Panc1 (cell line): ENCODE data around the gene KHNYN. TPM values are rescaled to one million over a fixed set of nuclear protein-coding genes. Genes with fewer than 3 reads are reported as not detected.

Experiments
- ATAC-seq: fragments of 200-7000 bp; cut with Tn5 transposase; 2 replicates; pipeline ENCODE4 v1.9.1; 2020; ENCODE audit warnings: mild to moderate bottlenecking, moderate library complexity
- BruUV-seq: library from RNA; stranded (reverse); fragments of 400-500 nt; replicated peaks from 2 replicates; lab custom pipeline; 2021; lab: Mats Ljungman, UMichigan
- CTCF ChIA-PET: fragments of 300-600 bp; sonication (Branson Sonifier 250); formaldehyde crosslinking; loops from one replicate; lab custom pipeline; 2022; ENCODE audit warnings: antibody characterized with exemption; lab: Charles Lee
- POLR2A ChIA-PET: fragments of 300-600 bp; sonication (Branson Sonifier 250); formaldehyde crosslinking; loops from one replicate; lab custom pipeline; 2022; ENCODE audit warnings: antibody characterized with exemption; lab: Charles Lee
- DNase-seq: peaks from one replicate; pipeline ENCODE4 v3.0.0-alpha.2; 2010; ENCODE audit warnings: low read depth, low spot score
- H3K27ac ChIP-seq: 2 replicates; pipeline ENCODE4 v1.5.1; 2011; ENCODE audit warnings: mild to moderate bottlenecking, low read length, inconsistent platforms
- H3K27me3 ChIP-seq: fragments of 200-500 bp; sonication (Bioruptor generic); 2 replicates; pipeline ENCODE4 v1.6.0; 2014; ENCODE audit warnings: low read length, inconsistent platforms; ENCODE audit not compliant: control insufficient read depth, insufficient read depth
- H3K36me3 ChIP-seq: fragments of 200-500 bp; sonication (Bioruptor generic); 2 replicates; pipeline ENCODE4 v1.5.1; 2014; ENCODE audit warnings: inconsistent platforms, mild to moderate bottlenecking, low read length, moderate library complexity; ENCODE audit not compliant: control insufficient read depth, insufficient read depth
- H3K4me1 ChIP-seq: 2 replicates; pipeline ENCODE4 v1.5.1; 2011; ENCODE audit warnings: inconsistent platforms, mild to moderate bottlenecking, low read length, moderate library complexity; ENCODE audit not compliant: control insufficient read depth, insufficient read depth
- H3K4me3 ChIP-seq, 2 experiments: 2 replicates each; pipeline ENCODE4 v1.5.1; 2011 to 2012; ENCODE audit warnings: low read depth in 2 of 2, low read length in 2 of 2, mild to moderate bottlenecking in 2 of 2, inconsistent platforms in 1 of 2, moderate library complexity in 1 of 2
- H3K9me3 ChIP-seq: fragments of 200-500 bp; sonication (Bioruptor generic); 2 replicates; pipeline ENCODE4 v1.5.1; 2014; ENCODE audit warnings: low read depth, mild to moderate bottlenecking, inconsistent platforms, low read length, moderate library complexity; ENCODE audit not compliant: control insufficient read depth, insufficient read depth
- POLR2AphosphoS5 ChIP-seq: IDR thresholded peaks from 2 replicates; pipeline ENCODE4 v1.6.1; 2012; ENCODE audit warnings: mild to moderate bottlenecking, low read depth, low read length, moderate library complexity
- SIN3A ChIP-seq: IDR thresholded peaks from 2 replicates; pipeline ENCODE4 v1.6.1; 2012; ENCODE audit warnings: low read depth, mild to moderate bottlenecking, low read length, moderate library complexity, borderline replicate concordance; ENCODE audit not compliant: insufficient read depth
- TCF7L2 ChIP-seq: IDR thresholded peaks from 2 replicates; pipeline ENCODE4 v1.6.1; 2011; ENCODE audit warnings: mild to moderate bottlenecking, low read depth, low read length, inconsistent platforms
- in situ Hi-C: cut with HindIII; loops from 2 replicates; pipeline ENCODE4 v1.10.0; 2016; ENCODE audit warnings: low sequenced_read_pairs, low pct_unique_long_range_greater_than_20kb
- intact Hi-C: fragments of 100-400 bp; cut with micrococcal nuclease; formaldehyde crosslinking; loops from one replicate; pipeline ENCODE4 v1.10.0; 2022; ENCODE audit not compliant: unreplicated experiment
- total RNA-seq: library from RNA; stranded (reverse); gene quantifications from one replicate; pipeline ENCODE4 v1.2.1, GENCODE V29; 2021; ENCODE audit not compliant: unreplicated experiment
- TF ChIP-seq, protein P1 (sequence below), 2 experiments: IDR thresholded peaks; 2 replicates each; pipeline ENCODE4 v1.6.1; 2011 to 2012; ENCODE audit warnings: low read depth in 2 of 2, control low read depth in 1 of 2, low read length in 1 of 2, mild to moderate bottlenecking in 1 of 2, moderate library complexity in 1 of 2; ENCODE audit not compliant: insufficient read depth in 1 of 2
- TF ChIP-seq, protein P2 (sequence below): fragments of 450-650 bp; IDR thresholded peaks from 2 replicates; pipeline ENCODE4 v1.5.1; 2017; ENCODE audit warnings: mild to moderate bottlenecking

KHNYN gene
- total RNA-seq, 1 experiment from 2014 or later, result 37.6 TPM

DNA sequence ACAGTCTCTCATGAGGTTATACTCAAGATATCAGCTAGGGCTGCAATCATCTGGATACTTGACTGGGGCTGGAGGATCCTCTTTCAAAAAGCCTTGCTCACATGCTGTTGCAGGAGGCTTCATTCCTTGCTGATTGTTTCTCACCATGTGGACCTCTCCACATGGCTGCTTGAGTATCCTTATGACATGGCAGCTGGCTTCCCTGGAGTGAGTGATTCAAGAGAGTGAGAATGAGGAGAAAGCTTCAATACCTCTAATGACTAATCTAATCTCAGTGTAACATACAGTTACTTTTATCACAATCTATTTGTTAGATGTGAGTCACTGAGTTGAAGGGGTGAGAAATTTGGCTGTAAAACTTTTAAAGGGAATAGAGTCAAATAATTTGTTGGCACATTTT, 27.2 kb downstream of the KHNYN start:
- H3K4me3 ChIP-seq, result no peak overlapping the region
- no peak overlapping the region for H3K27ac ChIP-seq
- TF ChIP-seq TCF7L2, result no peak
- TF ChIP-seq, protein P1, sequence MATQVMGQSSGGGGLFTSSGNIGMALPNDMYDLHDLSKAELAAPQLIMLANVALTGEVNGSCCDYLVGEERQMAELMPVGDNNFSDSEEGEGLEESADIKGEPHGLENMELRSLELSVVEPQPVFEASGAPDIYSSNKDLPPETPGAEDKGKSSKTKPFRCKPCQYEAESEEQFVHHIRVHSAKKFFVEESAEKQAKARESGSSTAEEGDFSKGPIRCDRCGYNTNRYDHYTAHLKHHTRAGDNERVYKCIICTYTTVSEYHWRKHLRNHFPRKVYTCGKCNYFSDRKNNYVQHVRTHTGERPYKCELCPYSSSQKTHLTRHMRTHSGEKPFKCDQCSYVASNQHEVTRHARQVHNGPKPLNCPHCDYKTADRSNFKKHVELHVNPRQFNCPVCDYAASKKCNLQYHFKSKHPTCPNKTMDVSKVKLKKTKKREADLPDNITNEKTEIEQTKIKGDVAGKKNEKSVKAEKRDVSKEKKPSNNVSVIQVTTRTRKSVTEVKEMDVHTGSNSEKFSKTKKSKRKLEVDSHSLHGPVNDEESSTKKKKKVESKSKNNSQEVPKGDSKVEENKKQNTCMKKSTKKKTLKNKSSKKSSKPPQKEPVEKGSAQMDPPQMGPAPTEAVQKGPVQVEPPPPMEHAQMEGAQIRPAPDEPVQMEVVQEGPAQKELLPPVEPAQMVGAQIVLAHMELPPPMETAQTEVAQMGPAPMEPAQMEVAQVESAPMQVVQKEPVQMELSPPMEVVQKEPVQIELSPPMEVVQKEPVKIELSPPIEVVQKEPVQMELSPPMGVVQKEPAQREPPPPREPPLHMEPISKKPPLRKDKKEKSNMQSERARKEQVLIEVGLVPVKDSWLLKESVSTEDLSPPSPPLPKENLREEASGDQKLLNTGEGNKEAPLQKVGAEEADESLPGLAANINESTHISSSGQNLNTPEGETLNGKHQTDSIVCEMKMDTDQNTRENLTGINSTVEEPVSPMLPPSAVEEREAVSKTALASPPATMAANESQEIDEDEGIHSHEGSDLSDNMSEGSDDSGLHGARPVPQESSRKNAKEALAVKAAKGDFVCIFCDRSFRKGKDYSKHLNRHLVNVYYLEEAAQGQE (IDR thresholded peaks at IDR 0.05; ENCODE audit: insufficient read depth in 1 of 2, low read depth in 2 of 2, low read length in 1 of 2), result no peak
- TF ChIP-seq POLR2AphosphoS5, result no peak
- TF ChIP-seq, protein P2, sequence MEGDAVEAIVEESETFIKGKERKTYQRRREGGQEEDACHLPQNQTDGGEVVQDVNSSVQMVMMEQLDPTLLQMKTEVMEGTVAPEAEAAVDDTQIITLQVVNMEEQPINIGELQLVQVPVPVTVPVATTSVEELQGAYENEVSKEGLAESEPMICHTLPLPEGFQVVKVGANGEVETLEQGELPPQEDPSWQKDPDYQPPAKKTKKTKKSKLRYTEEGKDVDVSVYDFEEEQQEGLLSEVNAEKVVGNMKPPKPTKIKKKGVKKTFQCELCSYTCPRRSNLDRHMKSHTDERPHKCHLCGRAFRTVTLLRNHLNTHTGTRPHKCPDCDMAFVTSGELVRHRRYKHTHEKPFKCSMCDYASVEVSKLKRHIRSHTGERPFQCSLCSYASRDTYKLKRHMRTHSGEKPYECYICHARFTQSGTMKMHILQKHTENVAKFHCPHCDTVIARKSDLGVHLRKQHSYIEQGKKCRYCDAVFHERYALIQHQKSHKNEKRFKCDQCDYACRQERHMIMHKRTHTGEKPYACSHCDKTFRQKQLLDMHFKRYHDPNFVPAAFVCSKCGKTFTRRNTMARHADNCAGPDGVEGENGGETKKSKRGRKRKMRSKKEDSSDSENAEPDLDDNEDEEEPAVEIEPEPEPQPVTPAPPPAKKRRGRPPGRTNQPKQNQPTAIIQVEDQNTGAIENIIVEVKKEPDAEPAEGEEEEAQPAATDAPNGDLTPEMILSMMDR, result no peak
- TF ChIP-seq SIN3A, result no peak
- ATAC-seq (no peak), DNase-seq (no peak)
- H3K4me1 ChIP-seq, result no peaks in the 10 kb centered on the region
- no TSS peak for BruUV-seq
- no peaks in the 10 kb centered on the region for H3K27me3 ChIP-seq
- CTCF ChIA-PET, result no interaction called here
- POLR2A ChIA-PET, result no interaction called here
- no peaks in the 10 kb centered on the region for H3K9me3 ChIP-seq
- in situ Hi-C loops (no loop called here), intact Hi-C loops (no loop called here)
- H3K36me3 ChIP-seq, result no peaks in the 10 kb centered on the region

DNA sequence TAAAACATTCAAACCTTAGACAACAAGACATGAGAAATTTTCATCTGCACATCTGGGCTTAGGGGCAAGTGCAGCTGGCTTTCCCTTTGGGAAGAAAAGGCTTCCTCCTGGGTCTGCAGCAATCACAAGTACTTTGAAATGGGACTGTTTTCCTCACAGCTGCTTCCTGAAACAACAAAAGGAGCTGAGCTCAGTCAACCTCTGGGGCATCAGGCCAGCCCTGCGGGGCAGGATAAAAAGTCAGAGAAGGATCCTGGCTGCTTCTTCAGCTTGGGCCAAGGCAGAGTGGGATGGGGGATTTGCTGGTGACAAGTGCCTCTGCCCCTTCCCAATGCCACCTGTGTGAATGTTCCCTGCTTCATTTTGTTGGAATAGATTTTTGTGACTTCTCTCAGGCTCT, 29.0 kb downstream of the KHNYN start:
- Histone ChIP-seq H3K4me1 (no peaks in the 10 kb centered on the region), H3K9me3 (no peaks in the 10 kb centered on the region), H3K4me3 (no peak overlapping the region), H3K36me3 (no peaks in the 10 kb centered on the region), H3K27ac (no peak overlapping the region), H3K27me3 (no peaks in the 10 kb centered on the region)
- TF ChIP-seq SIN3A (no peak), TCF7L2 (no peak), POLR2AphosphoS5 (no peak)
- TF ChIP-seq, protein P1 (IDR thresholded peaks at IDR 0.05; ENCODE audit: insufficient read depth in 1 of 2, low read depth in 2 of 2, low read length in 1 of 2), result no peak
- TF ChIP-seq, protein P2, result no peak
- ChIA-PET POLR2A (no interaction called here), CTCF (no interaction called here)
- no peak for DNase-seq
- no peak for ATAC-seq
- intact Hi-C loops, result no loop called here
- no TSS peak for BruUV-seq
- in situ Hi-C loops, result no loop called here
